SK-N-SH treated with all-trans-retinoic acid at 6 μM for 48 hours (cell line): ENCODE results near the gene ZNF683.

Experiments used
- GLIS3 ChIP-seq: fragments of 250-450 bp; sonication (Bioruptor Pico); IDR thresholded peaks from 2 replicates; pipeline ENCODE4 v1.5.0; 2020; ENCODE audit warnings: mild to moderate bottlenecking, moderate library complexity
- ISL1 ChIP-seq: fragments of 250-450 bp; sonication (Bioruptor Pico); IDR thresholded peaks from 2 replicates; pipeline ENCODE4 v2.1.2; 2022; ENCODE audit warnings: mild to moderate bottlenecking, moderate library complexity

DNA sequence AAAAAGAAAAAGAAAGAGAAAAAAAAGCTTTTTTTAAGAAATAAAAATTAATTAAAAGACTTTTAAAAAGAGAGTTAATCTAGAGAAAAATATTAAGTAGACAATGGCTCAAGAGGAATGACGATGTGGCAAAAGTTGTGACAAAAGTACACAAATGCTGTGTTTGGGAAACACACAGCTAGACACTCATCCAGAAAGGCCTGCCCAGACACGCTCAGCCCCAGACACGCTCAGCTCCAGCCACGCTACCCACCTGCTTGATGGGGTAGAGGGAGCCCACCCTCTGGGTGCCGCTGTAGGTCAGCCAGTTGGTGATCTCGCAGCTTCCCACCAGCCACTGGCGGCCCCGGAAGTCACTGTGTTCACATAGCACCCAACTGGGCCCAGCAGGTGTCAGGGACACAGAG, 44.6 kb downstream of the ZNF683 start:
- TF ChIP-seq ISL1 (CRISPR knock-in tag), result no peak
- TF ChIP-seq GLIS3 (CRISPR knock-in tag), result no peak
